Neuron (in vitro differentiated cells): ENCODE results near the gene MMP28.

Experiments
- H2AFZ ChIP-seq: one replicate; pipeline ENCODE4 v1.6.1; 2013; ENCODE audit warnings: low read depth, mild to moderate bottlenecking, inconsistent platforms, low read length, moderate library complexity
- H3K27me3 ChIP-seq: one replicate; pipeline ENCODE4 v1.6.1; 2013; ENCODE audit warnings: low read length; ENCODE audit not compliant: insufficient read depth
- H3K36me3 ChIP-seq: one replicate; pipeline ENCODE4 v1.6.1; 2013; ENCODE audit warnings: low read length; ENCODE audit not compliant: insufficient read depth
- H3K4me1 ChIP-seq: one replicate; pipeline ENCODE4 v1.6.1; 2013; ENCODE audit warnings: low read length; ENCODE audit not compliant: insufficient read depth
- H3K4me3 ChIP-seq: 2 replicates; pipeline ENCODE4 v1.5.1; 2013; ENCODE audit warnings: mild to moderate bottlenecking, low read length, moderate library complexity
- H3K9me3 ChIP-seq: one replicate; pipeline ENCODE4 v1.6.1; 2013; ENCODE audit warnings: low read length

Gene MMP28

DNA sequence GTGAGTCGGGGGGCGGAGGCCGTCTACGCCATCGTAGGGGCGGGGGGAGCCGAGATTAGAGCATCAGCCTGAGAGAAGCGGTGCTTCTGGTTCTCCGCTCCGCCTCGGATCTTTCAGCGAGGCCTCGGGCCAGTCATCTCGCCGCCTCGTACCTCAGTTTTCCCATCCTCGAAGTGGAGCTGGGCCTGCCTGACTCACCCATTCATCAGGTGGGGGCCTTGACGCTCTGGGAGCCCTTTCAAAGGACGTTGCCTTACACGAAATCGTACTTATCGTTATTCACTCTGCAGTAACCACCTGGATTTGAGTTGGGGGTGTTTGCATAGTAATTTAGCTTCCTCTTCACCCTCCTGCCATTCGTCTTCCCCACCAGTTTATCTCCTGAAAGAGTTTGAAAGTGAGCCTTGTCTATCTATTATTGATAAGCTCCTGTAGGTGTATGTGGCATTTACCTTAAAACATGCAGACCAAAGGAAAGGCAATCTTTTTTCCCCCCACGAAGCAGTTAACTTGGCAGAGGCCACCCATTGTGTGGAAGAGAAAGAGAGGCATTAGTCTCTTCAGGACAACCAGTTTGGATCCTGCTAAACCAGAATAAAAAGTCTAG, 14.5 kb upstream of the MMP28 start:
- Histone ChIP-seq H3K27me3 (no peaks in the 10 kb centered on the region), H2AFZ (no peak overlapping the region), H3K36me3 (peaks cover 19% of the 10 kb centered on the region), H3K4me1 (peaks cover 31% of the 10 kb centered on the region), H3K4me3 (peak overlapping the region; percentile 70), H3K9me3 (no peaks in the 10 kb centered on the region)

DNA sequence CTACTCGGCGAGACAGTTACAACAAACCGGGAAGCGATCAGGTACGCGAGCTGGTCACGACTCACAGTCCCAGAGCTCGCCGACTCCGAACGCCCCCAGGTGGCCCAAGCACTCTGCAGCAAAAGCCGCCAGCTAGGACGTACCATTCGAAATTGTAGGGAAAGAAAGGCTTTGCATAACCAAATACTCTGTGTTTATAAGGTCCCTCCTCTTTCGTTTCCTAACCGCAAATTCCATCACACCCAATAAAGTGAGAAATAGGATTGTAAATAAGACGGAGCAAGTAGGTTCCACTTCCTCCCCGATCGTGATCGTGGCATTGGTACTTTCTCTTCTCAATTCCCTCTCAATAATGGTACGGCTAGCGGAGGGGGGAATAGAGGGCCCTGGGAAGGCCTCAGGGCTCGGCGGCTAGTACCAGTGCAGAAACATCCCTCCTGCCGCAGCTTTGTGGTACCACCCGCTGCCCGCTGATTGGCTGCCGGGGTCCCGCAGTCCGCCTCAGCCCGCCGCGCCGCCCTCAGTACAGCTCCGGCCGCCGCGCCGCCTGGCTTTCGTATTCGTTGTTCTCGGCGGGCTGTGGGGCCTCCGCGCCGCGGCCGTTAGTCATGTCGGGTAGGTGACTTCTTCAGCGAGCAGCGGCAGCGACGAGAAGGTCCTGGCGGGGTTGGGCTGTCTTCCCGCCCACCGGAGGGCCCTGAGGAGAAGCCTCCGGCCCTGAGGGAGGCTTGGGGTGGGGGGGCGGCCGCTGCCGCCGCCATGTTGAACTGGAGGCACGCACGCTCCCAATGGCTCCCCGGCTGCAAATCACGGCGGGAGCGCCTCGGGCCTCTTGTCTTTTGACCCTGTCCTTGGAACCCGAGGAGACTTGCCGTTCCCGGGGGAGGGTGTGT, 13.8 kb upstream of the MMP28 start, which contains the start of gene TAF15:
Gene TAF15, plus strand, starts transcription at position 523 of the 893 bp plus-strand sequence. Its CDS starts 86 bp downstream, at position 609.
- H2AFZ ChIP-seq = peak within 1 kb of the TSS; percentile 62
- H3K9me3 ChIP-seq = no peaks in the 10 kb centered on the region
- no peaks in the 10 kb centered on the region for H3K27me3 ChIP-seq
- peak within 1 kb of the TSS; percentile 70 for H3K4me3 ChIP-seq
- H3K4me1 ChIP-seq = peaks cover 31% of the 10 kb centered on the region
- H3K36me3 ChIP-seq = peaks cover 19% of the 10 kb centered on the region

DNA sequence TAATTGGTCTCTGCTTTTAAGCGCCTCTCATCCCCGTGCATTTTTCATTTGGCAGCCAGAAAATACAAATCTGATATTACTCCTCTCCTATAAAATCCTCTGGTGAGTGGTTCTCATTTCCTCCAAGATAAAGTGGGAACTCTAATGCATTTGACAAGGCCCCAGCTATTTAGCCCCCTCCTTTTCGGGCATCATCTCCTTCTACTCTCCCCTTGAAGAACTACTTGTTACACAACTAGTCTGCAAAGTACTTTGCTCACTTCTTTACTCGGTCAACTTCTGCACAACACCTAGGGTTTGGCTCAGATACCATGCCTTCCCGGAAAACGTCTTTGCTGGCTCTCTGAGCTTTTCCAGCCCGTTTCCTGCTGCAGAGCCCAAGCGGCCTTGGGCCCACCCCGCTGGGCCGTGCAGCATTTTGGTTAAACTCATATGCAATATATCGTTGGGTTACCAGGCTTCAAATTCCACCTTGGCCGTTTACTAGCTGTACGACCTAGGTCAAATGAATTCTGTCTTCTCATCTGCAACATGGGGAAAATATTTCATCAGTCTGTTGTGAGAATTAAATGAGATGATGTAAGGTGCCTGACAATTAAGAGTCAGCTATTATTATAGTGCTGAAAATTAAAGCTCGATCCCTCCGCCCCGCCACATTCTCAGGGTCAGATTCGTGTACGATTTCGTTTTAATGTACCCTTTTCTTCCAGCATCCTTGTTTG, 13.0 kb upstream of the MMP28 start:
- H3K4me1 ChIP-seq = peaks cover 31% of the 10 kb centered on the region
- no peaks in the 10 kb centered on the region for H3K27me3 ChIP-seq
- peak overlapping the region; percentile 62 for H2AFZ ChIP-seq
- H3K36me3 ChIP-seq = peaks cover 17% of the 10 kb centered on the region
- H3K4me3 ChIP-seq = peak overlapping the region; percentile 70
- H3K9me3 ChIP-seq = no peaks in the 10 kb centered on the region

DNA sequence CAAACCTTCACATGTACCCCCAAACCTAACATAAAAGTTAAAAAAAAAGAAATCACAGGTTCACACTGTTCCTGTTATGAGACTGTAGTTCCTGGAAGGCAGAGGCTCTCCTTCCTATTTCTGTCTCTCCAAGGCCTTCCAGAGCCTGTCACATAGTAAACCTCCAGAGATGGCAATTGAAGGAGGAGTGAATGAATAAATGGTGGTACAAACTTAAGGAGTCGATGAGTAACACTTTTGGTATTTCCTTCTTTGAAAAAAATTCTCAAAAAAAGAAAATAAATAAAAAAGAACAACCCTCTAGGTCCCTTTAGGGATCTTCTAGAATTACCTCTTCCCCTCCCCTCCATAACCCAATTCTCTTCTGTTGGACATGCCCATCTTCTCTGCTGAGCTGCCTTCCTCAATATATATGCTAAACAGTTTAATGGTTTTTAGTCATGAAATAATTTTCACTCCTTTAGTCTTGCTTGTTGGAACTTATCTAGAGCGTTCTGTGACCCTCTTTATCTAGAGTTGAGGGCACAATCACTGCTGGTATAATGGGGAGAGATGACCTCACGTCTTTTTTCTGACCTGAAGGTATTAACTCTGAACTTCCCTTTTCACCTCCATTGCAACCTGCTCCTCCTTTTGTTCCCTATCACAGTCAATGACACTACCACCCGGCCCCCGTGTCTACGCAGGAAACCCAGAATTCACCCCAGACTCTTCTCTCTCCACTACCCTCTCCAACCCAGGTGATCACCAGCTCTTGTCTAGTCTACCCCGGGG, 12.1 kb upstream of the MMP28 start:
- Histone ChIP-seq H2AFZ (no peak overlapping the region), H3K4me1 (peaks cover 31% of the 10 kb centered on the region), H3K9me3 (no peaks in the 10 kb centered on the region), H3K4me3 (no peak overlapping the region), H3K27me3 (no peaks in the 10 kb centered on the region), H3K36me3 (peaks cover 11% of the 10 kb centered on the region)

DNA sequence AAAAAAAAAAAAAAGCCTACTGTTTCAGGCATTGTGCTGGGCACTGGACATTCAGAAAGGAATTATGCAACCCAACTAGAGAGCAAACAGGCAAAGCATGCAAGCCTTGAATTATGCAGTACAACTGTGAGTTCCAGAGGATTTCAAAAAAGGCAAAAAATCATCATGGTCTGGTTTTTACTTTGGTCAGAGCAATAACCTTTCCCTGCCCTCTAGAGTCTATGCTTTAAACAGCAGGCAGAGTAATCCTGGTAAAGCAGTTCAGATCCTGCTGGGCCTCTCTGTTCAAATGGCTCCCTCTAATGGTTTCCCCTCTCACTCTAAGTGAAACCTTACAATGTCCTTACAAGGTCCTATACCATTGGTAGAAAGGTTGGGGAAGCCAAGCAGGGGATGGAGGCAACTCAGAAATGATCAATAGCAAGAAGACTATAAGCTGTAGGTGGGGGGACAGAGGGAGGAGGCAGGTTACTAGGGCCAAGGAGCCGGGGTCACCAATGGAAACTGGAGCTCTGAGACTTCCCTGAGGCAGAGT, 9.3 kb upstream of the MMP28 start:
- Histone ChIP-seq H3K36me3 (no peaks in the 10 kb centered on the region), H3K4me3 (no peak overlapping the region), H2AFZ (no peak overlapping the region), H3K9me3 (no peaks in the 10 kb centered on the region), H3K27me3 (no peaks in the 10 kb centered on the region), H3K4me1 (peaks cover 14% of the 10 kb centered on the region)

DNA sequence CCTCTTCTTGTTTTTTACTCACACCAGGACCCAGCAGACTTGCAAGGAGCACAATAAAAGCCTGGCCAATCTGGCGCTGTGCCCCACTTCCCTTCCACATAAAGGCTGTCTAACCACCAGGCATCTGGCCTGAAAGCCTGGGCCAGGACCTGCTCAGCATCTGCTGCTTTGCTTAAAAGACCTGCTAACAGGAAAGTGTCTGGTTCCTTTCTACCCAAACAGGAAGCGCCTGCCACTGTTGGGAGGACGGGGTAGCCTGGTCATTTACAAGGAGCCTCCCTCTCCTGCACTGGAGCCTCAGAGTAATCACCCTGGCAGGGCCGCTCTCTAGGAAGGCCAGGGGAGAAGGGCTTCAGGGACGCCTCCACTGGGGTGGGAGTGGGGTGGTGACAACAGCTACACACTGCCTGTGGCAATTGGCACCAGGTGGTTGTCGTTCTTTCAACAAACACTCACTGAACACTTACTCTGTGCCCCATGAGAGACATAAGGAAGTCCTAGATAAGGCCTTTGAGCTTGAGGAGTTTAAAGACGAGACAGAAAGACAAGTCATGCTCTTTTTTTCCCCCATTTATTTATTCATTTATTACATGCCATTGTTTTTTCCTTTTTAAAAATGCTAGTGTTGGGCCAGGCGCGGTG, 6.3 kb upstream of the MMP28 start:
- H2AFZ ChIP-seq = no peak overlapping the region
- no peaks in the 10 kb centered on the region for H3K36me3 ChIP-seq
- H3K27me3 ChIP-seq = peaks cover 25% of the 10 kb centered on the region
- no peaks in the 10 kb centered on the region for H3K9me3 ChIP-seq
- peaks cover 7% of the 10 kb centered on the region for H3K4me1 ChIP-seq
- no peak overlapping the region for H3K4me3 ChIP-seq

DNA sequence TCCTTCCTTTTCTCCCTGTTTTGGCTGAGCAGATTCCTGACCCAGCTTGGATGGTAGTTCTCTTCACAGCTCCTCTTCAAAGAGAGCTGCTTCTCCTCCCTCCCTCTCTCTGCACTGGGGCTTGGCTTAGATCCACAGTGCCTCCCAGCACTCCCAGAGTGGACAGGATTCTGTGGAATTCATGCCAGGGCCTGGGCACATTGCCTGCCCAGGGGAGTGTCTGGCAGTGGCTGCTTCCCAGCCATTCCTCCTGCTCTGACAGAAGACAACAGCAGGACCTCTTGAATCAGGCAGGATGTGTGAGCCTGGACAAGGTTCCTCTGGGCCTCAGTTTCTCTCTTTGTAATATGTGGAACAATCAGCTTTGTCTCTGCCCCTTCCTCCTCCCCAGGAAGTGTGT, 4.5 kb upstream of the MMP28 start:
- Histone ChIP-seq H3K9me3 (no peaks in the 10 kb centered on the region), H3K36me3 (no peaks in the 10 kb centered on the region), H3K27me3 (peaks cover 41% of the 10 kb centered on the region), H2AFZ (no peak overlapping the region), H3K4me3 (no peak overlapping the region), H3K4me1 (peaks cover 4% of the 10 kb centered on the region)

DNA sequence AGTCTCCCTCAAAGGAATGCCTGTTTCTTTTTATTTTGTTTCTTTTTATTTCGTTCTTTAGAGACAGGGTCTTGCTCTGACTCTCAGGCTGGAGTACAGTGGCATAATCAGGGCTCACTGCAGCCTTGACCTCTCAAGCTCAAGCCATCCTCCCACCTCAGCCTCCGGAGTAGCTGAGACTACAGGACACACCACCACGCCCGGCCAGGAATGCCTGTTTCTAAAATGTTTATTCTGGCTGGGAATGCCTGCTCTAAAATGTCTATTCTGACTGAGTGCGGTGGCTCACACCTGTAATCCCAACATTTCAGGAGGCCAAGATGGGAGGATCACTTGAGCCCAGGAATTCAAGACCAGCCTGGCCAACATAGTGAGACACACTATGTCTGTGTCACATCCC, 2.5 kb upstream of the MMP28 start:
- Histone ChIP-seq H3K9me3 (no peaks in the 10 kb centered on the region), H3K4me1 (peaks cover 7% of the 10 kb centered on the region), H3K36me3 (no peaks in the 10 kb centered on the region), H3K4me3 (no peak overlapping the region), H3K27me3 (peaks cover 60% of the 10 kb centered on the region), H2AFZ (no peak overlapping the region)

DNA sequence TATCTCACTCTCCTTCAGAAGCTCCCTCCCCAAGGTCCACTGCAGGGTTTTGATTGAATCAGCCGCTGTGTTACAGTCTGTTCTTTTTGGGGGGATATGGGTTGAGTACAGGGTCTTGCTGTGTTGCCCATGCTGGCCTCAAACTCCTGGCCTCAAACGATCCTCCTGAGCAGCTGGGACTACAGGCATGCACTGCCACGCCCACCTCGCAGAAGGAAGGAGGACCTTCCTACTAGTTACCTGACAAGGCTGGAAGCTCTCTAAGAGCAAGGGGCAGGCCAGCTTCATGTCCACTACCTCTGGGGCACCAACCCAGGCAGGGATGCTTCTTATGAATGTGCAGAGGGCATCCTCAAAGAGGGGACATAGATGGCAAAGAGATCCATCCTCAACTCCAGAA, 1.9 kb upstream of the MMP28 start:
- Histone ChIP-seq H3K27me3 (peaks cover 66% of the 10 kb centered on the region), H3K4me3 (no peak overlapping the region), H3K9me3 (no peaks in the 10 kb centered on the region), H2AFZ (no peak overlapping the region), H3K4me1 (peaks cover 7% of the 10 kb centered on the region), H3K36me3 (no peaks in the 10 kb centered on the region)

DNA sequence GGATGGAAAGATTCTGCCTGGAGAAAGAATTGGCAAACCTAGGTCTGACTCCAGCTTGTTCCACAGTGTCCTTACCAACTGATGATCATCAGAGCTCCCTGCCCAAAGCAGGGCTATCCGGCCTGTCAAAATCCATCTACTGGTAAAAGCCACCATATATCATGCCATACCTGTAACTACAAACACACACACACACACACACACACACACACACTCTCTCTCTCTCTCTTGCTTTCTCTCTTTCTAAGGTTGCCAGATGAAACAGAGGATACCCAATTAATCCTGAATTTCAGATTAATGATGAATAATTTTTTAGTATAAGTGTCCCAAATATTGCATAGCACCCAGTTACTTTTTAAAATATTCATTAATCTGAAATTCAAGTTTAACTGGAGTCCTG, 1.5 kb upstream of the MMP28 start:
- Histone ChIP-seq H3K9me3 (no peaks in the 10 kb centered on the region), H3K4me3 (no peak overlapping the region), H3K27me3 (peaks cover 70% of the 10 kb centered on the region), H2AFZ (no peak overlapping the region), H3K4me1 (peaks cover 7% of the 10 kb centered on the region), H3K36me3 (no peaks in the 10 kb centered on the region)

DNA sequence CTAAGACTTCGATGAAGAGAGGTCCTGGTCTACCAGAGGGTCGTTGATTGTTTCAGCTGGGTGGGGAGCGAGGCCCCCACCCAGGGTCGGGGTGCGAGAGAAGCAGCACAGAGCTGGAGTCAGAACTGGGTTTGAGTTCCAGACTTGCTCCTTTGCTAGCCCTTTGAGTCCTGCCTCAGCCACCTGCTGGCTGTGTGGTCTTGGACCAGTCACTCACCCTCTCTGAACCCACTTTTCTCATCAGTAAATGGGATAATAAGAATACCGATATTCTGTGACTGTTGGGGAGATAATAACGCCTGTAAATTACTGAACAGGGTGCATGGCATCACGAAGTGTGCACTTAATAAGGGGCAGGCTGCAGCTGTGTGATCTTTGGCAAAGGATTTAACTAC, 427 bp upstream of the MMP28 start:
- H3K4me1 ChIP-seq = peaks cover 7% of the 10 kb centered on the region
- H3K36me3 ChIP-seq = no peaks in the 10 kb centered on the region
- H3K4me3 ChIP-seq = peak overlapping the region; percentile 31
- H3K9me3 ChIP-seq = no peaks in the 10 kb centered on the region
- H2AFZ ChIP-seq = no peak overlapping the region
- peaks cover 79% of the 10 kb centered on the region for H3K27me3 ChIP-seq

DNA sequence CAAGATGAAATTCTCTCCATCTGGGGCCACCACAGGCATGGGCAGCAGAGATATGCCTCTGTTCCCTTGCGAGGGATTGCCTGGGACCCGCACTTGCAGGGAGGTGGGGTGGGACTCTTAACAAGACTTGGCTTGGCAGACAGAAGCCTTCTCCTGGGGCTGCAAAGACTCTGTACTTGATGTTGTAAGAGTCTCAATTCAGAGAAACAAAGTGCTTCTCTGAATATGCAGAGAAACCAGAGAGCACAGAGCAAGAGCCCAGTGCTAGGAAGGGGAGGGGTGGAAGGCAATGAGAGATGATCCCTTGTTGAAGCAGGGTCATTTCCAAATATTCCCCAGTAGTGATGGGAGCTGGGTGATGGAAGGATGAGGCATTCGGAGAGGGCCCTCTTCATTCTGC, 2.2 kb downstream of the MMP28 start:
- H3K36me3 ChIP-seq = no peaks in the 10 kb centered on the region
- no peaks in the 10 kb centered on the region for H3K9me3 ChIP-seq
- H3K27me3 ChIP-seq = peaks cover 79% of the 10 kb centered on the region
- H2AFZ ChIP-seq = no peak overlapping the region
- peaks cover 7% of the 10 kb centered on the region for H3K4me1 ChIP-seq
- H3K4me3 ChIP-seq = no peak overlapping the region
